G401.6 (cell line): Measurements from ENCODE around the gene OR2L2.
"Not testable (repeated sequence)": the region's sequence is repeated elsewhere in the genome, so short reads cannot be mapped to it uniquely, and the experiment has no call there.

Experiments used
- FAIRE-seq: peaks from 2 replicates; lab custom pipeline; 2012; peaks lifted over from hg19 to GRCh38; lab: Jason Lieb, UNC

Gene OR2L2, protein sequence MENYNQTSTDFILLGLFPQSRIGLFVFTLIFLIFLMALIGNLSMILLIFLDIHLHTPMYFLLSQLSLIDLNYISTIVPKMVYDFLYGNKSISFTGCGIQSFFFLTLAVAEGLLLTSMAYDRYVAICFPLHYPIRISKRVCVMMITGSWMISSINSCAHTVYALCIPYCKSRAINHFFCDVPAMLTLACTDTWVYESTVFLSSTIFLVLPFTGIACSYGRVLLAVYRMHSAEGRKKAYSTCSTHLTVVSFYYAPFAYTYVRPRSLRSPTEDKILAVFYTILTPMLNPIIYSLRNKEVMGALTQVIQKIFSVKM

DNA sequence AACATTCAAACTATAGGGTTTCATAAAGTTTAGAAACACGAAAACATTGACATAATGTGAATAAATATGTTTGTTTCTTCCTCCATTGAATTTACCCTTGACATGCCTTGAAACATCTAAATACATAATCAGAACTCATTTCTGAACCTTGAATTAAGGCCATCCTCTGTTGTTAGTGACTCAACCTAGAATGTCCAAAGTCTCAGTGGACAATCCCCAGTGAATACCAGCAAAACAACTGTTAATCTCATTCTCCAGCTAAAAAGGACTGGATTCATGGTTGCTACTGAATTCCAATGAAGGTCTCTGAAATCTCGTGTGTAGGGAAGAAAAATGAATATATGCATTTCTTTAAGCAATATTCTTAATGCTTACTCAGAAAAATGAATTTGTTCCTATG is at the start of gene OR2L2:
Gene OR2L2 (plus strand): TSS at position 301 of the 400 bp plus-strand sequence. CDS start 8,198 bp downstream, outside the sequence.
- no peak for FAIRE-seq

DNA sequence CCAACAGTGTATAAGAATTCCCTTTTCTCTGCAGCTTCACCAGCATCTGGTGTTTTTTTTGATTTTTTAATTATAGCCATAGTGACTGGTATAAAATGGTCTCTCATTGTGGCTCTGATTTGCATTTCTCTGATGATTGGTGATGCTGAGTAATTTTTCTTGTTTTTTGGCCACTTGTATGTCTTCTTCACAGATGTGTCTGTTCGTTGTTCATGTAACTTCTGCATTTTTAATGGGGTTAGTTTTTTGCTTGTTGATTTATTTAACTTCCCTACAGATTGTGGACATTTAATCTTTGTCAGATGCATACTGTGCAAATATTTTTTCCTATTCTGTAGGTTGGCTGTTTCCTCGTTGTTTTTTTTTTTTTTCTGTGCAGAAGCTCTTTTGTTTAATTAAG is 36.9 kb upstream of the OR2L2 start:
- FAIRE-seq = no peak

DNA sequence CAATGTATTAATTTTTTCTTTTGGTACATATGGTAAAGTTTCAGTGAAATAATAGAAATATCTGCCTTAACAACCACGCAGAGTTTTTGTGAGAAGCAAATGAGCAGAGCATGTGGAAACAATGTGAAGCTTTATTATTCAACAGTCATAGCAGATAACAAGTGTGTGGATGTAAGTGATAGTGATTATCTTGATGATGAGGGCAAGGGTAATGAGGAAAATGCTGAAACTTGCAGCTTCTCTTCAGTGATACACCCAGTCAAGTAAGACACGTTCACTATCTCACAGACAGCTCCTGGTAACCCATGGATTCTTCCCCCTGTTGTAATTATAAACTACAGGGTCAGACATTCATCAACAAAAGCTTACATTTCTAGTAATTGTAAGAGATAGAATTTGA is 31.1 kb upstream of the OR2L2 start:
- FAIRE-seq = no peak

DNA sequence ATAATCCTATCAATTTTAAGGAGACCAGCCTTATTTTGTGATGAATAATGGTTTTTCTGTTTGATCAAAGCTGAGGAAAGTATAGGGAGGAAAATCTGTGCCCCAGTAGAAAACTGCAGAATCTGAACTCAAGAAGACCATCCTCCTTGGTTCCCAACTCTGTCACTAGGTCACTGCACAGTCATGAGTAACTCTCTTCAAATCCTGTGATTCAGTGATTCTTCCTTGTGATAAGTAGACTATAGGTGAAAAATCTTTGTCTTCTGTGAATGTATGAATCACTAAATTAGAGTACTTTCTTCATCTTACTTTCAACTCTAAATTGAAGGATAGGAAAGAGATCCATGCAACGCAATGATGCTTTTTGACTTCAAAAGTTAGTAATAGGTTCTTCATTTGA is 29.7 kb upstream of the OR2L2 start:
- FAIRE-seq = no peak

DNA sequence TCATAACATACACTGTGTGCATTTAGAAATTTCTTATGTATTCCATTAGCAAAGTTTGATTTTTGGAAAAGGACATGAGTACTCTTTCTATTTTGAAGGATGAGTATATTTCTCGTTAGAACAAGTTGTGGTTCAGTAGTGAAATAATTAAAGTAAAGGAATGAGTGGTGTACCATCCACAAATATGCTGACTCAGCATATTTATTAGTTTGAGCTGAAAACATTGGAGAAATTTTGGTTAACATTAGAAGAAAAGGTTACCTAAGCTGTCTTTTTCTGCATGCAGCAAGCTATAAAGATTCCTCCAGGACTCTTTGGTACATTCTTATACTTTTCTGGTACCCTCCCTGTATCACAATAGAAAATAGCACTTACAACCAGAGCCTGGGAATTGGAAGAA is 22.1 kb upstream of the OR2L2 start:
- no peak for FAIRE-seq

DNA sequence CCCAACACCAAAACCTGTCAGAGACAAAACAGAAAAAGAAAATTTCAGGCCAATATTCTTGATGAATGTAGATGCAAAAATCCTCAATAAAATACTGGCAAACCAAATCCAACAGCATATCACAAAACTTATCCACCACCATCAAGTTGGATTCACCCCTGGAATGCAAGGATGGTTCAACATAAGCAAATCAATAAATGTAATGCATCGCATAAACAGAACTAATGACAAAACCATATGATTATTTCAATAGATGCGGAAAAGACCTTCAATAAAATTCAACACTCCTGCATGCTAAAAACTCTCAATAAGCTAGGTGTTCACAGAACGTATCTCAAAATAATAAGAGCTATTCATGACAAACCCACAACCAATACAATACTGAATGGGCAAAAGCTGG is 20.2 kb upstream of the OR2L2 start:
- no peak for FAIRE-seq

DNA sequence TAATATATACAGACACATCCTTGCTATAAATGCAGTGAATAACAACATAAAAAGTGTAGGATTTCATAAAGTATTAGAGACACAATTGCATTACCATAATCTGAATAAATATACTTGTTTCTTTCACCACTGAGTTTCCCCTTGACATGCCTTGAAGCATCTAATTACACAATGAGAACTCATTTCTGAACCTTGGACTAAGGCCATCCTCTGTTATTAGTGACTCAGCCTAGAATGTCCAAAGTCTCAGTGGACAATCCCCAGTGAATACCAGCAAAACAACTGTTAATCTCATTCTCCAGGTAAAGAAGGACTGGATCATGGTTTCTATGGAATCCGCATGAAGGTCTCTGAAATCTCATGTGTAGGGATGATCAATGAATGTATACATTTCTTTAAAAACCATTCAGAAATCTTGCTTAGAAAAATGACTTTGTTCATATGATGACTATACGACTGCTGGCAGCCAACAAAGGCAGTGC is 16.6 kb upstream of the OR2L2 start, which contains the start of gene OR2L5:
Gene OR2L5 (plus strand): TSS at position 432 of the 482 bp plus-strand sequence. CDS start 8,288 bp downstream, outside the sequence.
- FAIRE-seq = no peak

DNA sequence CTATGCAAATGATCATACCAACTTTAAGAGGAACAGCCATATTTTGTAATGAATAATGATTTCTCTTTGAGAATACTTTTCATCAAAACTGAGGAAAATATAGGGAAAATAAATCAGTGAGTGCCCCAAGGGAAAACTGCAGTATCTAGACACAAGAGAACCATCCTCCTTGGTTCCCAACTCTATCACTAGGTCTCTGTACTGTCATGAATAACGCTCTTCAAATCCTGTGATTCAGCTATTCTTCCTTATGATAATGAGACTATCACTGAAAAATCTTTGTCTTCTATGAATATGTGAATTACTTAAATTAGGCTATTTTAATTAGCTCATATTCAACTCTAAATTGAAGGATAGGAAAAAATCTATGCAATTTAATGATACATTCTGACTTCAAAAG is 14.1 kb upstream of the OR2L2 start:
- FAIRE-seq = no peak

DNA sequence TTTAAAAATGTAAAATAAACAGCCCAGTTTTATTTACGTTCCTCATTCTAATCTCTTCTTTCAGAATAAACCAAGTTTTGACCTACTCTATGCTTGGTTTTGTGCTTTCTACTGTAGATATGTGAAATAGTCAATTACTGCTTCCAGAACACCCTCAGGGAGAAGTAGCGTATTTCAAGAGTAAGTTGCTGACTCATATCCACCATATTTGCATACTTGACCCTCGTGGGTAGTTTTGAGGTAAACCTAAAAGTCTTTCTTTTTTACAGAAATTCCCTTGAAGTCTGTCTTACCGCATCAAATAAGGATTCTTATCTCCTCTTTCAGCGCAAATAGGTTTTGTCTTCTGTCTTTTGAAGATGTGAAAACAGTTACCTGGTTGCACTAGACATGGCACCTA is 15.3 kb downstream of the OR2L2 start:
- no peak for FAIRE-seq

DNA sequence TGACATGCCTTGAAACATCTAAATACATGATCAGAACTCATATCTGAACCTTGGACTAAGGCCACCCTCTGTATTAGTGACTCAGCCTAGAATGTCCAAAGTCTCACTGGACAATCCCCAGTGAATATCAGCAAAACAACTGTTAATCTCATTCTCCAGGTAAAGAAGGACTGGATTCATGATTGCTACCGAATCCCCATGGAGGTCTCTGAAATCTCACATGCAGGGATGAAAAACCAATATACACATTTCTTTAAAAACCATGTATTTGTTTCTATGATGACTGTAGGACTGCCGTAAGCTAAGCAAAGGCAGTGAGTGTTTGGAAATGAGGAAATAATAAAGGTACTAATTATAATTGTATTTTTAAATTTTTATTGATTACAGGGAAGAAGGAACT is 16.7 kb downstream of the OR2L2 start, which contains the start of gene OR2L3:
Gene OR2L3 (plus strand): TSS at position 301 of the 400 bp plus-strand sequence. CDS start 13,846 bp downstream, outside the sequence.
- no peak for FAIRE-seq

DNA sequence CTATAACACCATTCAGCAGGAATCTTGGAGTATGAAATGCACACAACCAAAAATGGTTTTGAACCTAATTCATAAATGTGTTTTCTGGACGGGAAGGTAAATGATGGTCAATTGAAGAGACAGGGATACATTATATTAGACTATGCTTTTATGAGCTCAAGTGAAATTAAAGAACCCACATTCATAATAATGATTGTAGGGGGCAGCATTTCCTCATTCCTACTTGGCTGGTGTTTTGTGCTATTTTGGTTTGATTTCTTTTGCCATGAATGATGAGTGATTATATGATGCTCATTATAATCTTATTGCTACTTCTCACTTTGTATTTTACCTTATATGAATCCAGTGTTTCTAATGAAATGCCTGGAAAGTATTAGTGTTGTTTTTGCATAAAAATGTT is 17.1 kb downstream of the OR2L2 start:
- FAIRE-seq = no peak

DNA sequence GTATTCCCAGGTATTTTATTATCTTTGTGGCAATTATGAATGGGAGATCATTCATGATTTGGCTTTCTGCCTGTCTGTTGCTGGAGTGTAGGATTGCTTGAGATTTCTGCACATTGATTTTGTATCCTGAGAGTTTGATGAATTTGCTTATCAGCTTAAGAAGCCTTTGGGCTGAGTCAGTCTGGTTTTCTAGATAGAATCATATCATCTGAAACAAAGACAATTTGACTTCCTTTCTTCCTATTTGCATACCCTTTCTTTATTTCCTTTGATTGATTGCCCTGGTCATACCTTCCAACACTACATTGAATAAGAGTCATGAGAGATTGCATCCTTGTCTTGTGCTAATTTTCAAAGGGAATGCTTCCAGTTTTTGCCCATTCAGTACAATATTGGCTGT is 24.8 kb downstream of the OR2L2 start:
- no peak for FAIRE-seq

DNA sequence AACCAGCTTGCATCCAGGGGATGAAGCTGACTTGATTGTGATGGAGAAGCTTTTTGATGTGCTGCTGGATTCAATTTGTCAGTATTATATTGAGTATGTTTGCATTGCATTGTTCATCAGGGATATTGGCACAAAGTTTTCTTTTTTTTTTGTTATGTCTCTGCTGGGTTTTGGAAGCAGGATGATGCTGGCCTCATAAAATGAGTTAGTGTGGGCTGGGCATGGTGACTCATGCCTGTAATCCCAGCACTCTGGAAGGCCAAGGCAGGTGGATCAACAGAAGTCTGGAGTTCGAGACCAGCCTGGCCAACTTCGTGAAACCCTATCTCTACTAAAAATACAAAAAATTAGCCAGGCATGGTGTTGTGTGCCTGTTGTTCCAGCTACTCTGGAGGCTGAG is 25.4 kb downstream of the OR2L2 start:
- FAIRE-seq = no peak

DNA sequence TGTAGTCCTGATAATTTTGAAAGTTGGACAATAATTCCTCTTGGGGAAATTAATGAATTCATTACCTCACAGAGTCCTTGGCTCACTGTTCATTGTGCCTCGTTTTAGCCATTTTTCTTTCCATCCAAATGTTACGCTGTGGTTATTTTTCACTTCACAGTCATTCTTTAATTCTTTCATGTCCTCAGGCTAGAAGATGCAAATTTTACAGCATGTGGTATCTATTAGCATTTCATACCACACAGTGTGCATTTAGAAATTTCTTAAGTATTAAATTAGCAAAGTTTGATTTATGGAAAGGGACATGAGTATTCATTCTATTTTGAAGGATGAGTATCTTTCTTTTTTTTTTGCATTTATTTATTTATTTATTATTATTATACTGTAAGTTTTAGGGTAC is 35.2 kb downstream of the OR2L2 start:
- no peak for FAIRE-seq

DNA sequence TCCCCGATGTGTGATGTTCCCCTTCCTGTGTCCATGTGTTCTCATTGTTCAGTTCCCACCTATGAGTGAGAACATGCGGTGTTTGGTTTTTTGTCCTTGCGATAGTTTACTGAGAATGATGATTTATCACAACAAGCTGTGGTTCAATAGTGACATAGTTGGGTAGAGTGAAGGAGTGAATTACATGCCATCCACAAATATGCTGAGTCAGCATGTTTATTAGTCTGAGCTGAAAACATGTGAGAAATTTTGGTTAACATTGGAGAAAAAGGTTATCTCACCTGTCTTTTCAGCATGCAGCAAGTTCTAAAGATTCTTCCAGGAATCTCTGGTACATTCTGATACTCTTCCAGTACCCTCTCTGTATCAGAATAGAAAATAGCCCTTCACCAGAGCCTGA is 35.7 kb downstream of the OR2L2 start:
- FAIRE-seq = no peak

DNA sequence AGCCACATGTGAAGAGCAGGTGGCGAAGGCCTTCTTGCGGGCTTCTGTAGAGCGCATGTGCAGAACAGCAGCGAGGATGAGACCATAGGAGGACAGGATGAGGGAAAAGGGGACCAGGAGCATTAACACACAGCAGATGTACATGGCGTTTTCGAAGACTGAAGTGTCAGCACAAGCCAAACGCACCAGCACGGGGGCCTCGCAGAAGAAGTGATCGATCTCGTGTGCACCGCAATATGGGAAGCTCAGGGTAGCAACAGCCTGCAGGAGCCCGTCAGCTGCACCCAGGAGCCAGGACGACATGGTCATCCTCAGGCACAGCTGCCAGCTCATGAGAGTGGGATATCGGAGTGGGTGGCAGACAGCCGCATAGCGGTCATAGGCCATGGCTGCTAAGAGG is 54.0 kb downstream of the OR2L2 start:
- not testable (repeated sequence) for FAIRE-seq
